Esophagus squamous epithelium (tissue), 4 donors: ENCODE results near the gene CEP85L.

ENCODE experiments used
- POLR2A ChIP-seq, 4 donors: fragments of 450-650 bp; IDR thresholded peaks; one replicate each; pipeline ENCODE4 v1.6.1; 2017; ENCODE audit warnings: antibody characterized with exemption in 4 of 4, mild to moderate bottlenecking in 4 of 4, moderate library complexity in 3 of 4
- TF ChIP-seq, protein P1 (sequence below), 6 experiments: fragments of 450-650 bp in 4 of 6; fragments of 200-600 bp in 2 of 6; sonication (generic) in 2 of 6; IDR thresholded peaks; one replicate each; pipeline ENCODE4 v1.5.1; 2016 to 2019; ENCODE audit warnings: antibody characterized with exemption in 6 of 6, mild to moderate bottlenecking in 4 of 6, moderate library complexity in 4 of 6

DNA sequence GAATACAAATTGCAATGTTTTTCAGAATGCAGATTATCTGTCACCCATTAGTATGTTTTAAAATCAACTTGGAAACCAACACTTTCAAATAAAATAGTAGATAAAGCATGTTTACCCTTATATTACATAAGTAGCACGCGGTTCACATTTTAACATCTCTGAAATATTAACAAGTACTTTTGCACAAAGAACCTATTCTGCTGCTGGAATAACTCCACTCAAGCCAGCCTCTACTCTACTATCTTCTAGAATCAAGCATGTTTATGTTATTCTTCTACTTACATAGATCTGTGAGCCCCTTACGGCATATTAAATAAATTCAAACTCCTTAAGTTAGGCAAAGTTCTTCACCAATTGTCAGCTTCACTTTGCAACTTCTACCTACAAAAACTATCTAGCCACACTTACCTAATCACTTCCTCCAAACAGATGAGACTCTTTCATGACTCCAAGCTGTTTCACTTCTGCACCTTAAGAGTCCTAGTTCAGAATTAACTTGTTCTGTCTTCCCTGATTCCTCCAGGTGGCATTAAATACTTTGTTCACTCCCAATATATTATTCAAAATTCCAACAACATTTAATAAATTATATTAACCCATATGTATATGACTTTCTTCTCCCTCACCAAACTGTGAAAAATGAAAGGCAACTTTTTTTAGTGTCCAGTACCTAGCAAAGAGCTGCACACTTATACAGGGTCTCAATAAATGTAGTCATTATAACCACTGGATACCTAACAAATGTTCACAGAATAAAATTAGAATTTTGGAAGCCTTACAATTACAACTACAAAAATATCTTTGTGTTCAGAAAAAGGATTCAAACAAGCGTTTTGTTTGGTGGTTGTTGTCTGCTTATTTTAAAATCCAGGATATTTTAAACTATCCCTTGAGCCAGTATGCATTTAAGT is 12.1 kb downstream of the CEP85L start:
- TF ChIP-seq POLR2A (IDR thresholded peaks at IDR 0.05): no peak
- TF ChIP-seq, protein P1, sequence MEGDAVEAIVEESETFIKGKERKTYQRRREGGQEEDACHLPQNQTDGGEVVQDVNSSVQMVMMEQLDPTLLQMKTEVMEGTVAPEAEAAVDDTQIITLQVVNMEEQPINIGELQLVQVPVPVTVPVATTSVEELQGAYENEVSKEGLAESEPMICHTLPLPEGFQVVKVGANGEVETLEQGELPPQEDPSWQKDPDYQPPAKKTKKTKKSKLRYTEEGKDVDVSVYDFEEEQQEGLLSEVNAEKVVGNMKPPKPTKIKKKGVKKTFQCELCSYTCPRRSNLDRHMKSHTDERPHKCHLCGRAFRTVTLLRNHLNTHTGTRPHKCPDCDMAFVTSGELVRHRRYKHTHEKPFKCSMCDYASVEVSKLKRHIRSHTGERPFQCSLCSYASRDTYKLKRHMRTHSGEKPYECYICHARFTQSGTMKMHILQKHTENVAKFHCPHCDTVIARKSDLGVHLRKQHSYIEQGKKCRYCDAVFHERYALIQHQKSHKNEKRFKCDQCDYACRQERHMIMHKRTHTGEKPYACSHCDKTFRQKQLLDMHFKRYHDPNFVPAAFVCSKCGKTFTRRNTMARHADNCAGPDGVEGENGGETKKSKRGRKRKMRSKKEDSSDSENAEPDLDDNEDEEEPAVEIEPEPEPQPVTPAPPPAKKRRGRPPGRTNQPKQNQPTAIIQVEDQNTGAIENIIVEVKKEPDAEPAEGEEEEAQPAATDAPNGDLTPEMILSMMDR (IDR thresholded peaks at IDR 0.05): no peak
